GM12801 (cell line): ENCODE results near the gene ARL4D.

Experiments used
- TF ChIP-seq, protein P1 (sequence below): IDR thresholded peaks from one replicate; pipeline ENCODE4 v1.5.1; 2011; ENCODE audit warnings: control low read depth; ENCODE audit not compliant: insufficient read length; ENCODE audit errors: extremely low read depth

ARL4D gene

DNA sequence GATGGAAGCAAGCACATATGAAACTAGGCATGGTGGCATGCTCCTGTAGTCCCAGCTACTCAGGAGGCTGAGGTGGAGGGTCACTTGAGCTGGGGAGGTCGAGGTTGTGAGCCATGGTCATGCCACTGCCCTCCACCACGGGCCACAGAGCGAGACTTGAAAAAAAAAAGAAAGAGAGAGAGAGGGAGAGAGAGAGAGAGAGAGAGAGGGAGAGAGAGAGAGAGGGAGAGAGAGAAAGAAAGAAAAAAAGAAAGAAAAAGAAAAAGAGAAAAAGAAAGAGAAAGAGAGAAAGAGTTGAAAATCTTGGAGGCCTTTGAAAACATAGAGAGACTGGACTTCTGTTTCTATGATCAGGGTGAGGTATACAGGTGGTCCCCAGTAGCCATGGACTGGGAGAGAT is 15.4 kb upstream of the ARL4D start:
- TF ChIP-seq, protein P1, sequence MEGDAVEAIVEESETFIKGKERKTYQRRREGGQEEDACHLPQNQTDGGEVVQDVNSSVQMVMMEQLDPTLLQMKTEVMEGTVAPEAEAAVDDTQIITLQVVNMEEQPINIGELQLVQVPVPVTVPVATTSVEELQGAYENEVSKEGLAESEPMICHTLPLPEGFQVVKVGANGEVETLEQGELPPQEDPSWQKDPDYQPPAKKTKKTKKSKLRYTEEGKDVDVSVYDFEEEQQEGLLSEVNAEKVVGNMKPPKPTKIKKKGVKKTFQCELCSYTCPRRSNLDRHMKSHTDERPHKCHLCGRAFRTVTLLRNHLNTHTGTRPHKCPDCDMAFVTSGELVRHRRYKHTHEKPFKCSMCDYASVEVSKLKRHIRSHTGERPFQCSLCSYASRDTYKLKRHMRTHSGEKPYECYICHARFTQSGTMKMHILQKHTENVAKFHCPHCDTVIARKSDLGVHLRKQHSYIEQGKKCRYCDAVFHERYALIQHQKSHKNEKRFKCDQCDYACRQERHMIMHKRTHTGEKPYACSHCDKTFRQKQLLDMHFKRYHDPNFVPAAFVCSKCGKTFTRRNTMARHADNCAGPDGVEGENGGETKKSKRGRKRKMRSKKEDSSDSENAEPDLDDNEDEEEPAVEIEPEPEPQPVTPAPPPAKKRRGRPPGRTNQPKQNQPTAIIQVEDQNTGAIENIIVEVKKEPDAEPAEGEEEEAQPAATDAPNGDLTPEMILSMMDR = no peak

DNA sequence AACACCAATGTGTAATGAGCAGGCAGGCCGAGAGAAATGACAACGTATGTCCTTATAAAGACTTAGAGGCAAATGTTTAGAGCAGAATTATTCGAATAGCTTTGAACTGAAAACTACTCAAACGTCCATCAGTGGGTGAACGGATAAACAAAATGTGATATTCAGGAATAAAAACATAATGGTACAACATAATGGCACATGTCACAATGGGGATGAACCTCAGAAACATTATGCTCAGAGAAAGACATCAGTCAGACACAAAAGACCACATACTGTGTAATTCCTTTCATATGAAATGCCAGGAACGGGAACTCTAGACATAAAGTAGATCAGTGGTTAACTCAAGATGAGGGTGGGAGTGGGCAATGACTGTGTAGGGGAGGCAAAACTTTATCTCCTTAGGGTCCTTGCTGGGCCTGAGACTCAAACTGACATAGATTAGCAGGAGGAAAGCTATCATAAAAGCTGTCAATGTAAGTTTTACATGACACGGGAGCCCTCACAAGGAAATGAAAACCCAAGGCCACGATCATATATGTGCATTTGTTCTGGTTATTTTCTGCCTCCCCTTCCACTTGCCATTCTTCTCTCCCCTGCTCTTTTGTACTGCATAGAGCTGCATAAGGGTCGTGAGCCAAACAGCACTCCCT is 14.8 kb upstream of the ARL4D start:
- TF ChIP-seq, protein P1 = no peak

GRCh38 chr17:43384476-43384862 is 14.3 kb upstream of the ARL4D start:
- TF ChIP-seq, protein P1 = no peak

GRCh38 chr17:43385046-43385831 is 13.6 kb upstream of the ARL4D start:
- TF ChIP-seq, protein P1 = no peak

- TF ChIP-seq, protein P1 = no peak
Measured at GRCh38 chr17:43388359-43389045, 10.3 kb upstream of the ARL4D start.

GRCh38 chr17:43389046-43389947 is 9.5 kb upstream of the ARL4D start:
- TF ChIP-seq, protein P1 = peak; percentile 57
